Fibroblast of skin of scalp (primary cell): ENCODE data around the gene CLEC11A.
A peak's percentile ranks its signal among the peaks of the same experiment; 100 is the strongest.

Source experiments
- DNase-seq: peaks from one replicate; pipeline ENCODE4 v3.0.0-alpha.2; 2013

CLEC11A gene

GRCh38 chr19:50703915-50704796, 19.0 kb upstream of the CLEC11A start:
- DNase-seq, result no peak

- peak; percentile 81 for DNase-seq
These were observed 17.6 kb upstream of the CLEC11A start for GRCh38 chr19:50705422-50706019.

- no peak for DNase-seq
These were observed 16.8 kb upstream of the CLEC11A start for GRCh38 chr19:50706387-50706786.

- no peak for DNase-seq
These were observed 14.8 kb upstream of the CLEC11A start for GRCh38 chr19:50708179-50708879.

GRCh38 chr19:50710094-50710493, 13.1 kb upstream of the CLEC11A start:
- DNase-seq, result no peak

GRCh38 chr19:50710612-50711011, 12.6 kb upstream of the CLEC11A start:
- no peak for DNase-seq

GRCh38 chr19:50711196-50711595, 12.0 kb upstream of the CLEC11A start:
- no peak for DNase-seq

- no peak for DNase-seq
These were observed 11.4 kb upstream of the CLEC11A start for GRCh38 chr19:50711805-50712204.

- DNase-seq, result no peak
These were observed 10.3 kb upstream of the CLEC11A start for GRCh38 chr19:50712833-50713232.

- DNase-seq, result no peak
These were observed 9.5 kb upstream of the CLEC11A start for GRCh38 chr19:50713556-50714236.

GRCh38 chr19:50716178-50717025, 6.8 kb upstream of the CLEC11A start:
- no peak for DNase-seq

GRCh38 chr19:50717026-50717723, 6.0 kb upstream of the CLEC11A start:
- DNase-seq, result no peak

GRCh38 chr19:50717891-50718254, 5.3 kb upstream of the CLEC11A start:
- no peak for DNase-seq

- no peak for DNase-seq
These were observed 4.7 kb upstream of the CLEC11A start for GRCh38 chr19:50718255-50719118.

- DNase-seq, result no peak
These were observed 4.1 kb upstream of the CLEC11A start for GRCh38 chr19:50719119-50719435.

- DNase-seq, result peak; percentile 44
These were observed 3.6 kb upstream of the CLEC11A start, which contains the start of gene SHANK1 for GRCh38 chr19:50719566-50719965. Gene SHANK1 (minus strand): TSS chr19:50719802. CDS start chr19:50716919, 2,883 bp downstream.

GRCh38 chr19:50720181-50720920, 2.8 kb upstream of the CLEC11A start:
- no peak for DNase-seq

GRCh38 chr19:50720921-50721381, 2.2 kb upstream of the CLEC11A start:
- DNase-seq, result peak; percentile 63

- DNase-seq, result no peak
These were observed 1.6 kb upstream of the CLEC11A start for GRCh38 chr19:50721441-50722137.
